GM10847 (cell line): ENCODE measurements around the gene CRYAB.

Experiments used
- POLR2A ChIP-seq: IDR thresholded peaks from 2 replicates; pipeline ENCODE4 v1.6.1; 2011; ENCODE audit not compliant: insufficient read length; ENCODE audit errors: extremely low read depth

The CRYAB gene

GRCh38 chr11:111918390-111919256 lies 7.1 kb upstream of the CRYAB start, which contains the start of gene C11orf52:
Gene C11orf52 (plus strand): TSS chr11:111918913. CDS start chr11:111918973, 60 bp downstream.
- no peak for TF ChIP-seq POLR2A

DNA sequence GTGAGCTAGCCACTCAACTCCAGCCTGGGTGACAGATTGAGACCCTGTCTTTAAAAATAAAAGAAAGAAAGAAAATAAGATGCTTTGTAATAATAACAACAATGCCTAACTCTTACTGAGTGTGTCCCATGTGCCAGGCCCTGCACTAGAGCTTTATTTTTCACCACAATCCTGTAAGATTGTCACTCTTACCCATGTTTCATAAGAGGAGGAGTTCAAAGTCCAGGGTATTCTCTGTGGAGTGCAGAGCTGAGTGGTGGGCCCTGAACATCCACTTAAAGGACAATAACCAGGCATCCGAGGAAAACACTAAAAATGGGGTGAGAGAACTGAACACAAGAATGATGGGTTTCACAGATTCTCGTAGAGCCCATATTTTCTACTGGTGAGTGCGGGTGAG lies 6.2 kb upstream of the CRYAB start:
- no peak for TF ChIP-seq POLR2A

DNA sequence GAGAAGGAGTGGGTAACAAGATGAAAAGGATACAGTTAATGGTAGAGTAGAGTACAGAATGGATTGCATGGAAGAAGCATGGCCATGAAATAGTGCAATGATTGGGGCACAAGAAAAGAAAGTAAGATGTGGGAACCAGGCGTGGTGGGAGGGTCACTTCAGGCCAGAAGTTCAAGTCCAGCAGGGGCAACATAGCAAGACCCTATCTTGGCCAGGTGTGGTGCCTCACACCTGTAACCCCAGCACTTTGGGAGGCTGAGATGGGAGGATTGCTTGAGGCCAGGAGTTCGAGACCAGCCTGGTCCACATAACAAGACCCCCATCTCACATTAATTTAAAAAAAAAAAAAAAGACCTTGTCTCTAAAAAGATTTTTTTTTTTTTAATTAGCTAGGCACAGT lies 5.7 kb upstream of the CRYAB start:
- no peak for TF ChIP-seq POLR2A

GRCh38 chr11:111916768-111917167 lies 5.2 kb upstream of the CRYAB start:
- TF ChIP-seq POLR2A = no peak

DNA sequence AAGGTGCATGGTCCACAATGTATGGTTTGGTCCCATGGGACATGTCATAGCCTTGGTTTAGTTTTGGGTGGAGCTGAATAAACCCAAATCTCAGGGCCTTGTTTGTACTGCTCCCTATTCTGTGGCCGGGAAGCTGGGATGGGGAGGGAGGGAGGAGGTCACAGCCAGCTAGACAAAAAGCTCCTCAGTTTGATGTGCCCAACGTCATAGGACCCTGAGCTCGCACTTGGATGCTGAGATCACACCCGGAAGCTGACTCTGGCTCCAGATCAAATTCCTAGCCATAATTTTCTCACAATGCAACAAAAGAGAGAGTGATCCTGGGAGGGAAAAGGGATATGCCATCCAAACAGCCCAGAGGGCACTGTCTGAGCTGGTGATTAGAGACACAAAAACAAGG lies 2.4 kb upstream of the CRYAB start:
- TF ChIP-seq POLR2A = no peak

DNA sequence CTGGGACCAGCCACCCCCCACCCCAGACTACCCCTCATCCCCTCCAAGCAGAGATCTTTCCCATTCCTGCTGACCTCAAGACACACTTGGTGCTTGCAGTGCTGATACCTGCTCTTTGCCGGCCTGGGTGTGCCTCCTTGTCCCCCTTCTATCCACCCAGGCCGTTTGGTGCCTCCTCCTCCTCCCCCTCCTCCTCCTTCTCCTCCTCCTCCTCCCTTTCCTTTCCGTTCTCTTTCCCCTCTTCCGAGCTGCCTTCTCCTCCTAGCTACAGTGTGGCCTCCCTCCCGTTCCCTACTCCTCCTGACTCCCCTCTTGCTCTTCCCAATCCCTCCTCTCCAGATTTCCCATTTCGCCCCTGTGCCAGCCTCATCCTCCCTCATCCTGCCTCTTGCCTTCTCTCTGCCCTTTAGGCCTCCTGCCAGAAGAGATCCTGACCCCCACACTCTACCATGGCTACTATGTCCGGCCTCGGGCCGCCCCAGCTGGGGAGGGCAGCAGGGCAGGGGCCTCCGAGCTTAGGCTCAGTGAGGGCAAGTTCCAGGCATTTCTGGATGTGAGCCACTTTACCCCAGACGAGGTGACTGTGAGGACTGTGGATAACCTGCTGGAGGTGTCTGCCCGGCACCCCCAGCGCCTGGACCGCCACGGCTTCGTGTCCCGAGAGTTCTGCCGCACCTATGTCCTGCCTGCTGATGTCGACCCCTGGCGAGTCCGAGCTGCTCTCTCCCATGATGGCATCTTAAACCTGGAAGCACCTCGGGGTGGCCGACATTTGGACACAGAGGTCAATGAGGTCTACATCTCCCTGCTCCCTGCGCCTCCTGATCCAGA lies 1.7 kb upstream of the CRYAB start:
- no peak for TF ChIP-seq POLR2A

- no peak for TF ChIP-seq POLR2A
These were observed 965 bp upstream of the CRYAB start, which contains the start of gene HSPB2 for GRCh38 chr11:111912535-111912934. Gene HSPB2 (plus strand): TSS chr11:111912734. CDS start chr11:111912830, 96 bp downstream.

DNA sequence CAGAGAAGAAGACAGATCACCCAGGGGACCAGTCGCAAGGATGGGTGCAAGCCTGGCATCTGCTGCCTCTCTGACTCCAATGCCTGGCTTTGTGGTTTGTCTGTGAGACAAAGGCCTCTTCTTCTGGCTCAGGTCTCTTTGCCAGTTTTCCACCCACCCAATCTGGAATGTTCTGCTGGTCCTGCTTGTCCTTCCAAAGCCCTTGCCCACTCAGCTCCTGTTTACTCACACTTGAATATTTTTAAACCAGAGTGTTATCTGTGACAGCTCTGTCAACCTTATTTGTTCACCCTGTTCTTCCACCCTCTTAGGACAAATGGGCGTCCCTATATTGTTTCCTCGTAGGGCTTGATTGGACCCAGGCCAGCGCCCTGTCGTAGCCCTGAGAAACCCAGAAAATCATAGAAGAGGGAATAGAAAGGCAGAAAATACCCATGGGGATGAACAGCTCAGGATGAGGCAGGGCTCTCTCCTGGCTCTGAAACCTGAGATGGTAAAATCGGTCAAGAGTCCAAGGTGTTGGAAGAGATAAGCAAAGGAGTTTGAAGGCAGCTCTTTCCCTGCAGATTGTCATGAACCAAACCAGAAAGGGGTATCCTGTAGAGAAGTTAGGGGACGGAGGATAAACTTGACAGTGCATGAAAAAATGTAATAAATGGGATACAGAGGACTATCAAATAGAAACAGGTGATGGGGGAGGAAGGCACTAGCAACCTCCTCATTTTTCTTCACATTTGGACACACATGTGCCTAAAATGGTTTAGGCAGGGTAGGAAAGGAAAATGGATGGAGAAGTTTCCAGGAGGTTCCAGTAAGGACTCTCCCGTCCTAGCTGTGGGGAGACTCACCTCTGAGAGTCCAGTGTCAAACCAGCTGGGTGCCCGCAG lies 651 bp downstream of the CRYAB start:
- TF ChIP-seq POLR2A = no peak

GRCh38 chr11:111909378-111909777 lies 2.2 kb downstream of the CRYAB start:
- TF ChIP-seq POLR2A = no peak

- no peak for TF ChIP-seq POLR2A
These were observed 2.8 kb downstream of the CRYAB start for GRCh38 chr11:111908639-111909305.

- TF ChIP-seq POLR2A = no peak
These were observed 4.9 kb downstream of the CRYAB start for GRCh38 chr11:111906680-111907079.

DNA sequence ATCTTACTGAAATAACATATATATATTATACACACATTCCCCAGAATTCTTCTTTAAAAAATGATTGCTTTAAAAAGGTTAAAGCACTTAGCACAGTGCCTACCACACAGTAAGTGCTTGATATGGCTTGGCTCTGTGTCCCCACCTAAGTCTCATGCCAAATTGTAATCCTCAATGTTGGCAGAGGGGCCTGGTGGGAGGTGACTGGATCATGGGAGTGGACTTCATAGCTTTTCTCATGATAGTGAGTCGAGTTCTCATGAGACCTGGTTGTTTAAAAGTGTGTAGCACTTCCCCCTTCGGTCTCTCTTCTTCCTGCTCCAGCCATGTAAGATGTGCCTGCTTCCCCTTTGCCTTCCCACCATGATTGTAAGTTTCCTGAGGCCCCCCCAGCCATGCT lies 6.2 kb downstream of the CRYAB start:
- TF ChIP-seq POLR2A = no peak

- TF ChIP-seq POLR2A = no peak
These were observed 24.7 kb downstream of the CRYAB start for GRCh38 chr11:111886844-111887243.

DNA sequence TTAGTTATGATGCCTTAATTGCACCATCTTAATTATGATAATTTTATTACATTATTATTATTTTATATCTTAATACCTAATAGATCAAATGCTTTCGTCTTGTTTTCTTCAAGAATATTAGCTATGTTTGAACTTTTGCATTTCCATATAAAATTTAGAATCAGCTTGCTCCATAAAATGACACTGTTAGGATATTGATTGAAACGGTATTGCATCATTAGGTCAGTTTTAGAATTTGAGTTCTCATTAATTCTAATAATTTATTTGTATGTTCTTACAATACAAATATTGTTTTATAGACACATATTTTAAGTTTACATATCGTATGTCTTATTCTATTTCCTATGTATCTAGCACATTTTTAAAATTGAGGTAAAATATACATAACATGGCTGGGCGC lies 25.5 kb downstream of the CRYAB start:
- TF ChIP-seq POLR2A = no peak
